Activated T-cell treated with anti-CD3 and anti-CD28 coated beads, Interleukin-2, amount 50 U/mL, for 72 hours (primary cell): Measurements from ENCODE around the gene OXCT1. TPM values are rescaled to one million over a fixed set of nuclear protein-coding genes. Genes with fewer than 3 reads are reported as not detected.

Experiments
- ATAC-seq, 2 donors: fragments of 150-1000 bp; cut with Tn5 transposase; replicated peaks in 1 of 2; 2 replicates each; pipeline ENCODE4 v1.10.0; 2021; ENCODE audit warnings: moderate library complexity in 2 of 2, mild to moderate bottlenecking in 1 of 2
- DNase-seq, 2 donors: peaks; one replicate each; pipeline ENCODE4 v3.0.0; 2021 to 2022; ENCODE audit warnings: mixed read lengths in 1 of 2
- H3K27ac Mint-ChIP-seq: one replicate; pipeline ENCODE4 v1.8.0; 2022; ENCODE audit warnings: mild to moderate bottlenecking, moderate library complexity, mixed read lengths
- H3K27me3 Mint-ChIP-seq: one replicate; pipeline ENCODE4 v1.8.0; 2022; ENCODE audit warnings: low read depth, mixed read lengths
- H3K36me3 Mint-ChIP-seq, 2 donors: one replicate each; pipeline ENCODE4 v1.8.0; 2022; ENCODE audit warnings: mixed read lengths in 2 of 2, mild to moderate bottlenecking in 1 of 2; ENCODE audit not compliant: insufficient read depth in 2 of 2
- H3K4me1 Mint-ChIP-seq: one replicate; pipeline ENCODE4 v1.8.0; 2022; ENCODE audit warnings: low read depth, mixed read lengths
- H3K4me3 Mint-ChIP-seq, 2 donors: one replicate each; pipeline ENCODE4 v1.8.0; 2022; ENCODE audit warnings: mild to moderate bottlenecking in 2 of 2, mixed read lengths in 2 of 2, moderate library complexity in 2 of 2
- H3K9me3 Mint-ChIP-seq, 2 donors: one replicate each; pipeline ENCODE4 v1.8.0; 2022; ENCODE audit warnings: mixed read lengths in 2 of 2
- total RNA-seq, 2 donors: library from RNA; stranded (reverse); gene quantifications; one replicate each; pipeline ENCODE4 v1.2.3, GENCODE V29; 2022

The OXCT1 gene
- total RNA-seq, 2 donors from 2014 or later: 58.7 to 63.8 TPM

GRCh38 chr5:41707853-41708603, 162.2 kb downstream of the OXCT1 start:
- H3K36me3 Mint-ChIP-seq: peaks cover 0 to 8% of the 10 kb centered on the region in 2 donors
- peaks cover 18% of the 10 kb centered on the region for H3K27me3 Mint-ChIP-seq
- H3K4me3 Mint-ChIP-seq: no peak overlapping the region
- H3K4me1 Mint-ChIP-seq: no peaks in the 10 kb centered on the region
- H3K27ac Mint-ChIP-seq: no peak overlapping the region
- peak; percentile 45 to 55 for ATAC-seq
- H3K9me3 Mint-ChIP-seq: peaks cover 5 to 12% of the 10 kb centered on the region in 2 donors
- DNase-seq: no peak

GRCh38 chr5:41695920-41696582, 174.2 kb downstream of the OXCT1 start:
- H3K27ac Mint-ChIP-seq: no peak overlapping the region
- peak; percentile 42 to 45 for ATAC-seq

GRCh38 chr5:41686767-41687166, 183.5 kb downstream of the OXCT1 start:
- no peaks in the 10 kb centered on the region for H3K4me1 Mint-ChIP-seq
- H3K9me3 Mint-ChIP-seq: no peaks in the 10 kb centered on the region
- no peaks in the 10 kb centered on the region for H3K36me3 Mint-ChIP-seq
- ATAC-seq (no peak), DNase-seq (no peak)
- no peak overlapping the region for H3K4me3 Mint-ChIP-seq
- H3K27me3 Mint-ChIP-seq: no peaks in the 10 kb centered on the region
- H3K27ac Mint-ChIP-seq: no peak overlapping the region

More at GRCh38 chr5:41695920-41696582, 174.2 kb downstream of the OXCT1 start:
- H3K36me3 Mint-ChIP-seq: no peaks in the 10 kb centered on the region
- no peaks in the 10 kb centered on the region for H3K9me3 Mint-ChIP-seq
- no peaks in the 10 kb centered on the region for H3K27me3 Mint-ChIP-seq
- H3K4me3 Mint-ChIP-seq: no peak overlapping the region
- no peak for DNase-seq
- no peaks in the 10 kb centered on the region for H3K4me1 Mint-ChIP-seq

GRCh38 chr5:41686191-41686590, 184.0 kb downstream of the OXCT1 start:
- Mint-ChIP-seq H3K4me1 (no peaks in the 10 kb centered on the region), H3K36me3 (no peaks in the 10 kb centered on the region), H3K27me3 (no peaks in the 10 kb centered on the region), H3K9me3 (no peaks in the 10 kb centered on the region), H3K27ac (no peak overlapping the region), H3K4me3 (no peak overlapping the region)
- no peak for ATAC-seq
- no peak for DNase-seq

GRCh38 chr5:41683181-41683580, 187.0 kb downstream of the OXCT1 start:
- no peak overlapping the region for H3K27ac Mint-ChIP-seq
- ATAC-seq: peak; percentile 49 to 58
- no peaks in the 10 kb centered on the region for H3K36me3 Mint-ChIP-seq

GRCh38 chr5:41682641-41683040, 187.6 kb downstream of the OXCT1 start:
- Mint-ChIP-seq H3K27ac (no peak overlapping the region), H3K9me3 (peaks cover 0 to 3% of the 10 kb centered on the region in 2 donors), H3K4me1 (no peaks in the 10 kb centered on the region), H3K27me3 (no peaks in the 10 kb centered on the region), H3K36me3 (no peaks in the 10 kb centered on the region), H3K4me3 (no peak overlapping the region)
- no peak for ATAC-seq
- DNase-seq: no peak

More at GRCh38 chr5:41683181-41683580, 187.0 kb downstream of the OXCT1 start:
- Mint-ChIP-seq H3K4me3 (no peak overlapping the region), H3K27me3 (no peaks in the 10 kb centered on the region), H3K9me3 (peaks cover 0 to 3% of the 10 kb centered on the region in 2 donors), H3K4me1 (no peaks in the 10 kb centered on the region)
- no peak for DNase-seq

GRCh38 chr5:41681840-41682239, 188.4 kb downstream of the OXCT1 start:
- DNase-seq (no peak), ATAC-seq (no peak)
- Mint-ChIP-seq H3K4me1 (no peaks in the 10 kb centered on the region), H3K9me3 (peaks cover 0 to 3% of the 10 kb centered on the region in 2 donors), H3K27me3 (no peaks in the 10 kb centered on the region), H3K4me3 (no peak overlapping the region), H3K27ac (no peak overlapping the region), H3K36me3 (no peaks in the 10 kb centered on the region)

Other genes with a start within 250 kb of the OXCT1 start
- 10 to 100 TPM; 32.9 to 36.8 TPM for gene RIMOC1, start 33.9 kb upstream of the OXCT1 start, total RNA-seq
- gene FBXO4, start 54.9 kb upstream of the OXCT1 start, total RNA-seq: 10 to 100 TPM; 30.8 to 31.2 TPM